Dendritic cell treated with granulocyte-macrophage colony-stimulating factor and Interleukin-4, amounts not matched to agents 40 ng/mL and 50 ng/mL, for 4 days (primary cell): ENCODE results near the gene ELOVL2.

ENCODE experiments used
- H3K27ac Mint-ChIP-seq: one replicate; pipeline ENCODE4 v1.8.0; 2022; ENCODE audit warnings: mild to moderate bottlenecking, mixed read lengths
- H3K27me3 Mint-ChIP-seq: one replicate; pipeline ENCODE4 v1.8.0; 2022; ENCODE audit warnings: mild to moderate bottlenecking, mixed read lengths
- H3K36me3 Mint-ChIP-seq: one replicate; pipeline ENCODE4 v1.8.0; 2022; ENCODE audit warnings: low read depth, mixed read lengths
- H3K4me1 Mint-ChIP-seq: one replicate; pipeline ENCODE4 v1.8.0; 2022; ENCODE audit warnings: low read depth, mixed read lengths
- H3K4me3 Mint-ChIP-seq: one replicate; pipeline ENCODE4 v1.8.0; 2022; ENCODE audit warnings: mild to moderate bottlenecking, moderate library complexity, mixed read lengths
- H3K9me3 Mint-ChIP-seq: one replicate; pipeline ENCODE4 v1.8.0; 2022; ENCODE audit warnings: mixed read lengths
- intact Hi-C: fragments of 100-400 bp; cut with micrococcal nuclease; formaldehyde crosslinking; loops from one replicate; pipeline ENCODE4 v1.15.0; 2022

The ELOVL2 gene

DNA sequence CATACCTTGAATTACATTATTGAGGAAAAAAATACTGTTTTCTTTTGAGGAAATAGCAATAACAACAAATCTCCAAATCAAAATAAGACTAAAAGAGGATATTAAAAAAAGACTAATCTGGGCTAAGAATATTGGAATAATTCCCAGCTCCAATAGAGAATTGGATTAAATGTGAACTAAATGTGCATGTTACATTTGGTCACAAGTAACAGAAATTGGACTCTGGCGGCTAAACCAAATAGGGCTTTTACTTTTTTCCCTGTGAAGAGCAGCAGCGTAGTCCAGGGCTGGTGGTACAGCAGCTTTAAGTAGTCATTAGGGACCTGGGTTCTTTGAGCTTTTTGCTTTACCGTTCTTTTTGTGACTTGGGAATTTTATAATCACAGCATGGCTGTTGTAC lies 71.9 kb downstream of the ELOVL2 start:
- H3K4me1 Mint-ChIP-seq: no peaks in the 10 kb centered on the region
- no peak overlapping the region for H3K4me3 Mint-ChIP-seq
- intact Hi-C loops: no loop called here
- H3K27ac Mint-ChIP-seq: no peak overlapping the region
- H3K36me3 Mint-ChIP-seq: no peaks in the 10 kb centered on the region
- no peaks in the 10 kb centered on the region for H3K9me3 Mint-ChIP-seq
- peaks cover 4% of the 10 kb centered on the region for H3K27me3 Mint-ChIP-seq

GRCh38 chr6:10970731-10971130 lies 73.4 kb downstream of the ELOVL2 start:
- no peak overlapping the region for H3K4me3 Mint-ChIP-seq
- no peaks in the 10 kb centered on the region for H3K9me3 Mint-ChIP-seq
- H3K27ac Mint-ChIP-seq: no peak overlapping the region
- intact Hi-C loops: no loop called here
- H3K36me3 Mint-ChIP-seq: no peaks in the 10 kb centered on the region
- no peaks in the 10 kb centered on the region for H3K4me1 Mint-ChIP-seq
- peaks cover 4% of the 10 kb centered on the region for H3K27me3 Mint-ChIP-seq

- Mint-ChIP-seq H3K9me3 (no peaks in the 10 kb centered on the region), H3K27me3 (peaks cover 4% of the 10 kb centered on the region), H3K4me1 (no peaks in the 10 kb centered on the region), H3K36me3 (no peaks in the 10 kb centered on the region), H3K27ac (no peak overlapping the region), H3K4me3 (no peak overlapping the region)
- intact Hi-C loops: no loop called here
Measured at GRCh38 chr6:10968776-10969175, 75.3 kb downstream of the ELOVL2 start.

- H3K4me3 Mint-ChIP-seq: no peak overlapping the region
Measured at GRCh38 chr6:10964684-10965083, 79.4 kb downstream of the ELOVL2 start.

DNA sequence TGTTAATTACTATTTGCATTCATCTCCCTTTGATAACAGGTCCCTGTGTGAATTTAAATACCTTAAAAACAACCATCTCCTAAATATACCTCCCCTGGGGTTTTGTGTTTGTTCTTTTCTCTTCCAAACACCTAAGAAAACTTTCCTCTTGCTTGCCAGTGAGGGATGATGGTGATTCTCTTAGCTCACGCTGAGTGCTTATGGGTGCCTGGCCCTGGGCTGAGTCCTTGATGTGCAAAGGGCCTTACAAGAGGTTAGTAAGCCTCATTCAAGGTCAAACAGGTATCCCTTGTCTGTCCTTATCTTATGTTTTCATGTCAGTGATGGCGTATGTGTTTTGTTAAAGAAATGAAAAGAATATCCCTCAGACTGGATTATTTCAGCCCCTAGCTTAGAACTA lies 81.0 kb downstream of the ELOVL2 start:
- no peaks in the 10 kb centered on the region for H3K36me3 Mint-ChIP-seq
- H3K4me1 Mint-ChIP-seq: no peaks in the 10 kb centered on the region
- H3K4me3 Mint-ChIP-seq: no peak overlapping the region
- H3K27me3 Mint-ChIP-seq: peaks cover 5% of the 10 kb centered on the region
- no peak overlapping the region for H3K27ac Mint-ChIP-seq
- intact Hi-C loops: no loop called here
- no peaks in the 10 kb centered on the region for H3K9me3 Mint-ChIP-seq

More at GRCh38 chr6:10964684-10965083, 79.4 kb downstream of the ELOVL2 start:
- Mint-ChIP-seq H3K27ac (no peak overlapping the region), H3K9me3 (no peaks in the 10 kb centered on the region), H3K36me3 (no peaks in the 10 kb centered on the region), H3K4me1 (no peaks in the 10 kb centered on the region), H3K27me3 (peaks cover 9% of the 10 kb centered on the region)
- intact Hi-C loops: no loop called here

GRCh38 chr6:10962673-10963072 lies 81.4 kb downstream of the ELOVL2 start:
- peaks cover 5% of the 10 kb centered on the region for H3K27me3 Mint-ChIP-seq
- no peaks in the 10 kb centered on the region for H3K9me3 Mint-ChIP-seq

GRCh38 chr6:10961837-10962236 lies 82.3 kb downstream of the ELOVL2 start:
- H3K36me3 Mint-ChIP-seq: no peaks in the 10 kb centered on the region

More at GRCh38 chr6:10962673-10963072, 81.4 kb downstream of the ELOVL2 start:
- intact Hi-C loops: no loop called here
- Mint-ChIP-seq H3K4me3 (no peak overlapping the region), H3K36me3 (no peaks in the 10 kb centered on the region), H3K27ac (no peak overlapping the region), H3K4me1 (no peaks in the 10 kb centered on the region)

DNA sequence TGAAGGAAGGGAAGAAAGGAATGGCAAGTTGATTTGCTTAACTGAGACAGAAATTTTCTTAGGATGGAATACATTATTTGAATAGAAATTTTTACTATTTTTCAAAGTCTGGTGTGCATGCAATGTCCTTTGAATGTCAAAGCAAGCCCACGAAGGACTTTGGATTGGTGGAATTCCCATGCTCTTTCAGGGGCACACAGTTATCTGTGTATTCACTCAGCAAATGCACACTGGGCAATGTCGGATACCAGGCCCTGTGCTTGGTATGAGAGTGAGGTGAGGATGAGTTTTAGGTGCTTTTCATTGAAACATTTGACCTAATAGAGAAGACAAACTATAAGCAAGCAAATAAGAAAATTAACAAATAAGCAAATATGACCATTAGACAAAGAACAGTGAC lies 83.9 kb downstream of the ELOVL2 start:
- H3K4me3 Mint-ChIP-seq: no peak overlapping the region

More at GRCh38 chr6:10961837-10962236, 82.3 kb downstream of the ELOVL2 start:
- intact Hi-C loops: no loop called here
- Mint-ChIP-seq H3K9me3 (no peaks in the 10 kb centered on the region), H3K27me3 (peaks cover 5% of the 10 kb centered on the region), H3K27ac (no peak overlapping the region), H3K4me3 (no peak overlapping the region), H3K4me1 (no peaks in the 10 kb centered on the region)

DNA sequence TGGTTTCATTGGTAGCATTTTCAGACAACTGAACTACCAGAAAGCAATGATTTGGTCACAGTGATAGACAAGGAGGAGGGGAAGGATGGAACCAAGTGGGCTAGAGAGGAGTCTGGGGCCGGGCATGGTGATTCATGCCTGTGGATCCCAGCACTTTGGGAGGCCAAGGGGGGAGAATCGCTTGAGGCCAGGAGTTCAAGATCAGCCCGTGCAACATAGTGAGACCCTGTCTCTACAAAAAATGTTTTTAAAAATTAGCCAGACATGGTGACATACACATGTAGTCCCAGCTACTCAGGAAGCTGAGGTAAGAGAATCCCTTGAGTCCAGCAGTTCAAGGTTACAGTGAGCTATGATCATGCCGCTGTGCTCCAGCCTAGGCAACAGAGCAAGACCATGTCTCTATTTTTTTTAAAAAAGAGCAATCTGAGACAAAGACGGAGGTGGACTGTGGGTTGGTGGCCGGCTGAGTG lies 86.7 kb downstream of the ELOVL2 start:
- intact Hi-C loops: loop anchor here (10.0 kb wide), 1 partner anchor 107 kb away; no protein-coding TSS in a partner anchor
- H3K4me3 Mint-ChIP-seq: no peak overlapping the region
- H3K36me3 Mint-ChIP-seq: no peaks in the 10 kb centered on the region
- peaks cover 8% of the 10 kb centered on the region for H3K9me3 Mint-ChIP-seq
- H3K27ac Mint-ChIP-seq: no peak overlapping the region
- H3K4me1 Mint-ChIP-seq: no peaks in the 10 kb centered on the region
- H3K27me3 Mint-ChIP-seq: peaks cover 8% of the 10 kb centered on the region

More for the DNA sequence above, 83.9 kb downstream of the ELOVL2 start:
- intact Hi-C loops: no loop called here
- Mint-ChIP-seq H3K27me3 (peaks cover 5% of the 10 kb centered on the region), H3K9me3 (no peaks in the 10 kb centered on the region), H3K27ac (no peak overlapping the region), H3K4me1 (no peaks in the 10 kb centered on the region), H3K36me3 (no peaks in the 10 kb centered on the region)

DNA sequence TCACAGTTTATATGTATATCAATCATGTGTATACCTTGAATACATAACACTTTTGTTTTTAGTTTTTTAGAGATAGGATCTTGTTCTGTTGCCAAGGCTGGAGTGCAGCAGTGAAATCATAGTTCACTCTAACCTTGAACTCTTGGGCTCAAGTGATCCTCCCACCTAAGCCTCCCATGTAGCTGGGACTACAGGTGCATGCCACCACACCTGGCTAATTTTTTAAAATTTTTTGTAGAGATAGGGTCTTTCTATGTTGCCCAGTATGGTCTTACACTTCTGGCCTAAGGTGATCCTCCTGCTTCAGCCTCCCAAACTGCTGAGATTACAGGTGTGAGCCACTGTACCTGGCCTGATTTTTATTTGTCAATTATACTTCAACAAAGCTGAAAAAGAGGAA lies 87.3 kb downstream of the ELOVL2 start:
- Mint-ChIP-seq H3K4me3 (no peak overlapping the region), H3K9me3 (peaks cover 8% of the 10 kb centered on the region), H3K4me1 (no peaks in the 10 kb centered on the region), H3K27me3 (peaks cover 9% of the 10 kb centered on the region), H3K27ac (no peak overlapping the region), H3K36me3 (no peaks in the 10 kb centered on the region)
- intact Hi-C loops: loop anchor here (10.0 kb wide), 1 partner anchor 108 kb away; no protein-coding TSS in a partner anchor

- Mint-ChIP-seq H3K4me1 (no peaks in the 10 kb centered on the region), H3K27ac (no peak overlapping the region), H3K9me3 (peaks cover 8% of the 10 kb centered on the region), H3K4me3 (no peak overlapping the region), H3K27me3 (peaks cover 7% of the 10 kb centered on the region), H3K36me3 (no peaks in the 10 kb centered on the region)
- intact Hi-C loops: loop anchor here (10.0 kb wide), 1 partner anchor 110 kb away; no protein-coding TSS in a partner anchor
Measured at GRCh38 chr6:10954590-10955010, 89.5 kb downstream of the ELOVL2 start.

GRCh38 chr6:10951675-10952282 lies 92.3 kb downstream of the ELOVL2 start:
- Mint-ChIP-seq H3K9me3 (peaks cover 8% of the 10 kb centered on the region), H3K4me1 (no peaks in the 10 kb centered on the region), H3K27ac (no peak overlapping the region), H3K36me3 (no peaks in the 10 kb centered on the region), H3K27me3 (peaks cover 12% of the 10 kb centered on the region), H3K4me3 (no peak overlapping the region)
- intact Hi-C loops: loop anchor here (10.0 kb wide), 1 partner anchor 113 kb away; no protein-coding TSS in a partner anchor

GRCh38 chr6:10949579-10950490 lies 94.3 kb downstream of the ELOVL2 start:
- Mint-ChIP-seq H3K4me3 (no peak overlapping the region), H3K27me3 (peaks cover 12% of the 10 kb centered on the region), H3K27ac (no peak overlapping the region), H3K9me3 (peaks cover 8% of the 10 kb centered on the region), H3K4me1 (no peaks in the 10 kb centered on the region), H3K36me3 (no peaks in the 10 kb centered on the region)
- intact Hi-C loops: loop anchor here (10.0 kb wide), 1 partner anchor 115 kb away; no protein-coding TSS in a partner anchor

GRCh38 chr6:10947966-10948365 lies 96.1 kb downstream of the ELOVL2 start:
- intact Hi-C loops: no loop called here
- Mint-ChIP-seq H3K9me3 (no peaks in the 10 kb centered on the region), H3K4me3 (no peak overlapping the region), H3K4me1 (no peaks in the 10 kb centered on the region), H3K36me3 (no peaks in the 10 kb centered on the region), H3K27me3 (peaks cover 9% of the 10 kb centered on the region), H3K27ac (no peak overlapping the region)
